ENCODE results near the gene SPDYE5.
"Not testable (repeated sequence)": the region's sequence is repeated elsewhere in the genome, so short reads cannot be mapped to it uniquely, and the experiment has no call there.

The SPDYE5 gene, protein sequence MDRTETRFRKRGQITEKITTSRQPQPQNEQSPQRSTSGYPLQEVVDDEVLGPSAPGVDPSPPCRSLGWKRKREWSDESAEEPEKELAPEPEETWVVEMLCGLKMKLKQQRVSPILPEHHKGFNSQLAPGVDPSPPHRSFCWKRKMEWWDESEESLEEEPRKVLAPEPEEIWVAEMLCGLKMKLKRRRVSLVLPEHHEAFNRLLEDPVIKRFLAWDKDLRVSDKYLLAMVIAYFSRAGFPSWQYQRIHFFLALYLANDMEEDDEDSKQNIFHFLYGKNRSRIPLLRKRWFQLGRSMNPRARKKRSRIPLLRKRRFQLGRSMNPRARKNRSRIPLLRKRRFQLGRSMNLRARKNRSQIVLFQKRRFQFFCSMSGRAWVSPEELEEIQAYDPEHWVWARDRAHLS

DNA sequence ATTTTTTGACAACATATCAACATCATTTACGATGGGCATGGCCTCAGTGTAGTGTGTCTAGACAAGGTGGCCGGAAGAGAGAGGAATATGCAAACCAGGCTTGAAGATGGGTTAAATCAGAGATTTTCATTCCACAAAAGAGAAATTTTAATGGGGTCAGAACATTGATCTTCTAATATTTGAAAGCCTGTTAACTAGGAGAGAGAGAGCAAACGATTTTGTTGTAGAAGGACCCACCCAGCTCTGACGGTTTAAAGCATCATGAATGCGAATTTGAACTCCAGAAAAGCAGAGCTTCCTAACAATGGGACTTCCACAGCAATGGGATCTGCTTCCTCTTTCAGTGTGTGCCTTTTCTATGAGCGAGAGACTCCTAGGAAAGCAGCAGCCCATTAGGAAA lies at the start of gene SPDYE5:
SPDYE5 (plus strand) TSS at position 301 of the 400 bp plus-strand sequence. CDS start 1,728 bp downstream, outside the sequence.
- not testable (repeated sequence) for DNase-seq

DNA sequence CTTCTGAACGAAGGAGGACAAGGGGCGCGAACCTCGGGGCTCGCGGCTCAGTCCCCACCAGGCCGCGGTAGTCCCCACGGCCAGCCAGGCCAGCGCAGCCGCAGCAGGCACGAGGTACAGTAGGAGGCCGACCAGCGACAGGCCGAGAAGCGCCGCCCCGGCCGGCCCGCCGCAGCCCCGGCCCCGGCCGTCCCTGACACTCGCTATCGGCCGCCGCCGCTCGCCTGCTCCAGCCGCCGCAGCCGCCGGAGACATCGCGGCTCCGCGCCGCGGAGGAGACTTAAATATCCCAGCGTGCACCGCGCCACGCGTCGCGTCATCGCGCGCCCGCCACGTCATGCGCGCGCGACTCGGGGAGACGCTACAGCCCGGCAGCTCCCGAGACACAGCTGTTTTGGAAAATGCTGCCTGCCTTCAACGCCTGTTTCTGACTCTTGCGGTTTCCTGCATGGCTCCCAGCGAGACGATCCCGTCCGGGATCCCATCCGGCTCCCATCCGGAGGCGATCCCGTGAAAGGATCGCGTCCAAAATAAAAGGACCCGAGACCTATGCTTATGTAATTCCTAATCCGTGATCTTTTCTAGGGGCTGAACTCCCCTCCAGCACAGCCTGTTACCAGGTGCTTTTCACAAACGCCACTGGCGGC lies 49.5 kb upstream of the SPDYE5 start:
- not testable (repeated sequence) for DNase-seq

DNA sequence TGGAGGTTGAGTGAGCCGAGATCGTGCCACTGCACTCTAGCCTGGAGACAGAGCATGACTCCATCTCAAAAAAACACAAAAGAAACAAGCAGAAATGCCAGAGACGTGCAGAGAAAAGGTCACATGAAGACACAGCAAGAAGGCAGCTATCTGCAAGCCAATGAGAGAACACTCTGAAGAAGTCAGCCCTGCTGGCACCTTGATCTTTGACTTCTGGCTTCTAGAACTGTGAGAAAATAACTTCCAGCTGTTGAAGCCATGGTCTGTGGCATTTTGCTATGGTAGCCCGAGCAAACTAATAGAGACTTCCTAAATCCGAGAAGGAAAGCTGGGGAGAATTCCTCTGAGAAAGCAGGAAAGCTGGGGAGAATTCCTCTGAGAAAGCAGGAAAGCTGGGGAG lies 42.2 kb upstream of the SPDYE5 start:
- not testable (repeated sequence) for DNase-seq

DNA sequence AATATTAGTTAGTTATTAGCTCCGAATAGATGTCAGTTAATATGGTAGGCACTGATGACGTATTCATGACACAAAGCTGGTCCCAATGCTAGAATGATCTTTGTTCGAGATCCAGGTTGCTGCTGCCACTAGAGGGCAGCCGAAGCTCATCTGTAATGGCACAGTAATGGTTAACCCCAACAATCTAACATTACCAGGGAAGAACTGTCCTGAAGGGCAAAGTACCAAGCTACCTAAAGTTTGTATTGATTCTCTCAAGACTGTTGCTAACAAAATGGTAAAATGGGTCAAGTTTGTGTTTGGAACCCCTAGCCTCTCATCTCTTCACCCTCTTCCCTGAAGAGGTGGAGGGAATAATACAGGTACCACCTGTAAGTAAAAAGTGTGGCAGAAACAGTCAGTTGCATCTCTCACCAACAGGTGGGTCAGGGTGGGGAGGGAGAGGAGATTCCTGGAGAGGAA lies 39.6 kb upstream of the SPDYE5 start:
- DNase-seq, result not testable (repeated sequence)

DNA sequence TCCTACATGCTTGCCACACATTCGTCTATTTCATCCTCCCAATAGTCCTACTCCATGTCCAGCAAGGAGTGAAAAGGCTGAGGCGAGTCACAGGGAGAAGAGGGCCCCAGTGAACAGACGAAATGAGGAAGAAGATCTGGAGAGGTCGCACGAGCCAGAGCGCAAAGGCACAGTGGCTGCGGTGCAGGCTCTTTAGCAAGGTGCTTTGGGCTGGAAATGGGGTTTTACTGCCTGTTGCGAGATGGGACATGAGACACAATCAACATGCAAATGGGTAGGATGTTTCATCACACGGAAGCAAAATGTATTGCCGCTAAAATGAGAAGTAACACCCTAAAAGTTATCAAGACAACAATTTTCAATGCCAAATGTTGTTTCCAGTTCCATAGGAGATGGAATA lies 35.7 kb upstream of the SPDYE5 start:
- peak in 1 of 2 experiments; percentile 17 for DNase-seq

DNA sequence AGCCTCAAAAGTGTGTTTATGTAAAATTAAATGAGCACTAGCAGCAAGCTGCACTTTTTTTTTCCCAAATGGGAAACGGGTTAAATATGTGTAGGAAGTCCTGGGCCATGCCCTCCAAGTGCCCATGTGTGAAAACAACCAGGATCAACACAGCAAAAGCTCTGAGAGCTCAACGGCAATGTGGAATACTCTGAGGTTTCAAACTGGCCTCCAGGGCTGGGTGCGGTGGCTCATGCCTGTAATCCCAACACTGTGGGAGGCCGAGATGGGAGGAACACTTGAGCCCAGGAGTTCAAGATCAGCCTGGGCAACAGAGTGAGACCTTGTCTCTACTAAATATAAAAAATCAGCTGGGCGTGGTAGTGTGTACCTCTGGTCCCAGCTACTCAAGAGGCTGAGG lies 34.1 kb upstream of the SPDYE5 start:
- not testable (repeated sequence) for DNase-seq

DNA sequence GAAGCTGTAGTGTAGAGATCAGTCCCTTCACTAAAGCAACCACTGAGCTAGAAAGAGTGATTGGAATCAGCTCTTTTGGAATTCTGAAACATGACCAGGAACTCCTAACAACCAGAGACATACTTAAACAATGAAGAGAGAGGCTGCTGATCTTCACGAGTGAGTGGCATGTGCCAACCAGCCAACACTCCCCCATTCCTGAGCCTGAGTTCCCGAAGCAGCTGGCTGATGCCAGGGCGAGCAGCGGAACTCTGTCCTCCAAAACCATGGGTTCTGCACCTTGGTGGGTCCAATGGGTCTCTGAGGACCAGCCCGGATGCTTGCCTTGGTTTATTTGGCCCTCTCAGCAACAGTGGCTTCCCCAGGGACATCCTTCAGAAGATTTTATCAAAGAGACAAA lies 31.6 kb upstream of the SPDYE5 start:
- DNase-seq, result not testable (repeated sequence)

DNA sequence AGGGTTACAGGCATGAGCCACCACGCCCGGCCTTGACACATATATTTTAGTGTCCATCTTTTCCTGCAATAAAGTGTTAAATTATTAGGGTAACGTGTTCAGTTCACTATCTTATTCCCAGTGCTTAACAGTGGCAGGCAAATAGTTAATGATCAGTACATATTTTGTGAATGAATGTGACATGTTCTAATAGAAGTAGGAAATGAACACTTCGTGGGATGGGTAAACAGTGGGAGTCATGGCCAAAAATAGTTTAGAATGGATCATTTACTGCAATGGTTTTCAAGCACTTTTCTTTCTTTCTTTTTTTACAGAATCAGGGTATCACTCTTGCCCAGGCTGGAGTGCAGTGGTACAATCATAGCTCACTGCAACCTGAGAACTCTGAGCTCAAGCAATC lies 22.0 kb upstream of the SPDYE5 start:
- not testable (repeated sequence) for DNase-seq

DNA sequence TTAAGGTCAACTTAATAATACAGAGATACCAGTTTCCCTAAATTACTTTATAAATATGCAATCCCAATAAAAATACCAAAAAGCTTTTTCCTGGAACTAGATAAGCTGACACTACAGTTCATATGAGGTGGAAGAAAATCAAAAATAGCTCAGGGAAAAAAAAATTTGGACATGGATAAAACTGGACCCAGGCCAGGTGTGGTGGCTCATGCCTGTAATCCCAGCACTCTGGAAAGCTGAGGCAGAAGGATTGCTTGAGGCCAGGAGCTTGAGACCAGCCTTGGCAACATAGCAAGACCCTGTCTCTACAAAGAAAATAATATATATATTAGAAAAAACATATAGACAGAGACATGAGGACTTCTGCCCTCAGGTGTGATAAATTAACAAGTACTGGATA lies 14.7 kb upstream of the SPDYE5 start:
- DNase-seq, result not testable (repeated sequence)

DNA sequence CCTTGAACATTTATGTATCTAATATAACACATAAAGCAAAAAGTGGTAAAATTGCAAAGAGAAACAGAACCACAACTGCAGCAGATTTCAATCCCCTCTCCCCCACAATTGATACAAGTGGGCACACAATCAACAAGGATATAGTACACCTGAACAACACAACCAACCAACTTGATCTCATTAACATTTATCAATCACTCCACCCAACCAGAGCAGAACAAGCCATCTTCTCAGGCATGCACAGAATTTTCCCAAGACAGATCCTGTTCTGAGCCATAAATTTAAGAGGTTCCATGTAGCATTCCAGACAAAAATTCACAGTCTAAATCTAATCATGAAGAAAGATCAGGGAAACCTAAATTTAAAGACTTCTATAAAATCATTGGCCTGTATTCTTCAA lies 11.8 kb upstream of the SPDYE5 start:
- DNase-seq, result not testable (repeated sequence)

DNA sequence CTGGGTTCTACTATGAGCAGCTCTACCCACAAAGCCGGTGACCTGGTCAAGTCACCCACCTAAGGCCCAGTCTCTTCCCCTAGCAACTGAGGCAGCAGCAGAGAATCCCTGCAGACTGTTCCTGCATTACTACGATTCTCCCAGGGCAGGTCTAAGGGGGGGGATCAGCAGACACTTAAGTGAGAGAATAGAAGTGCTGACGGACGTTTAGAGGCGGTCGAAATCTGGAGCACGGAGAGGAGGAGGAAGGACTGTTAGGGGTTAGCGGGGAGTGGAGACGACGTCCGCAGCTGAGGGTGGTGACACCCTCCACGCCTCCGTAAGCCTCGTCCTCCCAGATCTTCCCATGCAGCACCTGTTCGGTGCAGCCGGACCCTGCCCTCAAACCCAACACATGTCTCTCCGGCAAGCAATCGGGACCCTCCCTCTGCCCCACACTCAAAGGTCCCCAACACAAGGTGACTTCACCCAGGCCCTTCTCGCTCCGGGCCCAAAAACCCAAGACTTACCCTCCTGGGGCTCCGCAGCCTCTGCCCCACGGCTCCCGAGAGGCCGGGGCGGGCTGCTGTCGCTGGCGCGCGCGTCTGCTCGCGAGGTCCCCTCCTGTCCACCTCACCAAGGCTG lies 6.7 kb upstream of the SPDYE5 start:
- DNase-seq, result not testable (repeated sequence)

DNA sequence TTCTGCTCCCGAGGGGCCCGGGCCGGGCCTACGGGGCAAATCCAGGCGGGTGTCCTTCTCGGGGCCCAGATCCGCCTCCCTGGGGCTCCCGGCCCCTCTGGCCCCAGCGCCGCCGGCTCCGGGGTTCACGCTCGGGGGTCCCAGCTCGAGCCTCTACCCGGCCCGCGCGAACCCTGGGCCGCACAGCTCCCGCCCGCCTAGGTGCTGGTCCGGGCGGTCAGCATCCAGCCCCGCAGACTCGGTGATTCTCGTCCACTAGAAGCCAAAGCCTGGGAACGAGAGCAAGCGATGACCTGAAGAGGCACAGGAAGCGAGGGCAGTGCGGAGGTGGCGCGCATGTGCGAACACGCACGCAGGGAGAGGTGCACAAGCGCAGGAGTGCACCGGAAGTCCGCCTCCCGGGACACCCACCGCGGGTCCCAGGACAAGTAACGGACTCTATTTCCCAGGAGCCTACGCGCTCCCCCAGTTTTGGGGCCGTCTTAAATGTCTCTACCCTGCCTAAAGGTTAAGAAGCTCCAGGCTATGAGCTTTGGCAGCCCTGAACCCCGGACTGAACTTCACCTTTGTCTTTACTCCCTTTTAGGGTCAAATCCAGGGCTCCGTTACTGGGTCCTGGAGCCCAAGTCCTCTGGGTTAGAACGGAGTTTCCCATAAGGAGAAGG lies 6.0 kb upstream of the SPDYE5 start, which contains the start of gene POM121C:
POM121C (minus strand) TSS at position 321 of the 665 bp plus-strand sequence. CDS start 44,803 bp downstream, outside the sequence.
- peak; percentile 89 to 90 for DNase-seq

DNA sequence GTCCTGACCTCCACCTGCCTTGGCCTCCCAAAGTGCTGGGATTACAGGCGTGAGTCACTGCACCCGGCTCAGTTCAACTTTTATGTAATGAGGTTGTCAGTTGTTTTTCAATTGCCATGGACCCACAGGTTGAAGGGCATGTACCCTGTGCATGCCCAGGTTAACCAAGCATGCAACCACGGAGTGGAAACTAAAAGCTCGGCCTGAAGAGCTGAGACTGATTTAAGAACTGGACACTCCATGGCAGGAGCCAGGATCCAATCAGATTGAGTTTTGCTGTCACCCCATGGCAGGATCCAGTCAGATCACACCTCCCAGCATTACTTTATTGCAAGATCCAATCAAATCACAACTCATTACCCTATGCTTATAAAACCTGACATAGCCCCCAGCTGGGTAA lies 16.9 kb downstream of the SPDYE5 start:
- DNase-seq, result not testable (repeated sequence)

DNA sequence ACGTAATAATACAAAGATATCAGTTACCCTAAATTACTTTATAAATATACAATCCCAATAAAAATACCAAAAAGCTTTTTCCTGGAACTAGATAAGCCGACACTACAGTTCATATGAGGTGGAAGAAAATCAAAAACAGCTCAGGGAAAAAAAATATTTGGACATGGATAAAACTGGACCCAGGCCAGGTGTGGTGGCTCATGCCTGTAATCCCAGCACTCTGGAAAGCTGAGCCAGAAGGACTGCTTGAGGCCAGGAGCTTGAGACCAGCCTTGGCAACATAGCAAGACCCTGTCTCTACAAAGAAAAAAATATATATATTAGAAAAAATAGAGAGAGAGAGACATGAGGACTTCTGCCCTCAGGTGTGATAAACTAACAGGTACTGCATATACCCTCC lies 26.7 kb downstream of the SPDYE5 start:
- not testable (repeated sequence) for DNase-seq

DNA sequence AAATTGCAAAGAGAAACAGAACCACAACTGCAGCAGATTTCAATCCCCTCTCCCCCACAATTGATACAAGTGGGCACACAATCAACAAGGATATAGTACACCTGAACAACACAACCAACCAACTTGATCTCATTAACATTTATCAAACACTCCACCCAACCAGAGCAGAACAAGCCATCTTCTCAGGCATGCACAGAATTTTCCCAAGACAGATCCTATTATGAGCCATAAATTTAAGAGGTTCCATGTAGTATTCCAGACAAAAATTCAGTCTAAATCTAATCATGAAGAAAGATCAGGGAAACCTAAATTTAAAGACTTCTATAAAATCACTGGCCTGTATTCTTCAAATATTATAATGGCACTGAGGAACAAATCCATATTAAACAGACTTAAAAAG lies 29.6 kb downstream of the SPDYE5 start:
- not testable (repeated sequence) for DNase-seq

DNA sequence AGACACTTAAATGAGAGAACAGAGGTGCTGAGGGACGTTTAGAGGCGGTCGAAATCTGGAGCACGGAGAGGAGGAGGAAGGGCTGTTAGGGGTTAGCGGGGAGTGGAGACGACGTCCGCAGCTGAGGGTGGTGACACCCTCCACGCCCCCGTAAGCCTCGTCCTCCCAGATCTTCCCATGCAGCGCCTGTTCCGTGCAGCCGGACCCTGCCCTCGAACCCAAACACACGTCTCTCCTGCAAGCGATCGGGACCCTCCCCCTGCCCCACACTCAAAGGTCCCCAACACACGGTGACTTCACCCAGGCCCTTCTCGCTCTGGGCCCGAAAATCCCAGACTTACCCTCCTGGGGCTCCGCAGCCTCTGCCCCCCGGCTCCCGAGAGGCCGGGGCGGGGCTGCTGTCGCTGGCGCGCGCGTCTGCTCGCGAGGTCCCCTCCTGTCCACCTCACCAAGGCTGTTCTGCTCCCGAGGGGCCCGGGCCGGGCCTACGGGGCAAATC lies 35.2 kb downstream of the SPDYE5 start:
- DNase-seq, result peak in 1 of 2 experiments; percentile 6

DNA sequence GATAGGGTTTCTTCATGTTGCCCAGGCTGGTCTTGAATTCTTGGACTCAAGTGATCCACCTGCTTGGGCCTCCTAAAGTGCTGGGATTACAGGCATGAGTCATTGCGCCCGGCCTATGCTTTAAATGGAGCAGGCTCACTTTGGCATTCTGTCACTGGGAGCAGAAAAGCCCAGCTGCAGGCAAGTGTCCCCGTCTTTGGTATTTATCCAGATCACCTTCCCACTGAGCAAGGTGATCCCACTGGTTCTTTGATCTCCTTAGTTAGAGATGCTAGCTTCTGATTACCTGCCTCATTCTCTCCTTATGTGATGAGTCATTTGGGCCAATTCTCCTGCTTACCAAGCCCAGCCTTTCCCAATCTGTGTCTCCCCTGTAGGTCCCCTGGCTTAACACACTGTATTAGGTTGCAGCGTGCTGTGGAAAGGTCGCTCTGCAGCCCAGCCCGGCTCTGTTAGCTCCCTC lies 39.3 kb downstream of the SPDYE5 start:
- DNase-seq, result no peak

DNA sequence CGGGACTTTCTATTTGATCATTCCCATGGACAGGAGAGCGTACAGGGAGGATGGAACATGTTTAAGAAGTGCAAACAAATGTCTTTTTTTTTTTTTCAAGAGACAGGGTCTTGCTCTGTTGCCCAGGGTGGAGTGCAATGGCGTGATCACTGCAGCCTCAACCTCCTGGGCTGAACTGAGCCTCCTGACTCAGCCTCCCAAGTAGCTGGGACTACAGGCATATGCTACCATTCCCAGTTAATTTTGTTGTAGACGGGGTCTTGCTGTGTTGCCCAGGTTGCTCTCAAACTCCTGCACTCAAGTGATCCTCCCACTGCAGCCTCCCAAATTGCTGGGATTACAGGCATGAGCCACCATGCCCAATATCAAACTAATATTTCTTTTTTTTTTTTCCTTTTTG lies 40.5 kb downstream of the SPDYE5 start:
- no peak for DNase-seq

DNA sequence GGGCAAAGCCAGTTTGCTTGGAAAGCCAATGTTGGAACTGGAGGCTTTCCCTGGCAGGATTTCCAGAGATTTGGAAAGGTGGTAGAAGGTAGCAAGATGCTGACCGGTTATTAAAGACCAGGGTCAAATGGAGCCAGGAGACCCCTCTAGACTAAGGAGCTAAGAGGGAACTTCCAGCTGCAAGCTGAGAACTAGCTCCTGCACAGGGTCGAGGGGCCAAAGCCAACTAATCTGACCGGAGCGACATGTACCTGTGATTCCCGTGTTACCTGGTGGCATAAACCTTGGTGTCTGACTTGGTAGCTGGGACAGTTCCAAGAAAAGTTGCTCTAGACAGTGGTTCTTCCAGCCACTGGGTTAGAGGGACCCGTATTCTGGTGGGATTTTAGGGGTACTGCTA lies 41.8 kb downstream of the SPDYE5 start:
- no peak for DNase-seq

DNA sequence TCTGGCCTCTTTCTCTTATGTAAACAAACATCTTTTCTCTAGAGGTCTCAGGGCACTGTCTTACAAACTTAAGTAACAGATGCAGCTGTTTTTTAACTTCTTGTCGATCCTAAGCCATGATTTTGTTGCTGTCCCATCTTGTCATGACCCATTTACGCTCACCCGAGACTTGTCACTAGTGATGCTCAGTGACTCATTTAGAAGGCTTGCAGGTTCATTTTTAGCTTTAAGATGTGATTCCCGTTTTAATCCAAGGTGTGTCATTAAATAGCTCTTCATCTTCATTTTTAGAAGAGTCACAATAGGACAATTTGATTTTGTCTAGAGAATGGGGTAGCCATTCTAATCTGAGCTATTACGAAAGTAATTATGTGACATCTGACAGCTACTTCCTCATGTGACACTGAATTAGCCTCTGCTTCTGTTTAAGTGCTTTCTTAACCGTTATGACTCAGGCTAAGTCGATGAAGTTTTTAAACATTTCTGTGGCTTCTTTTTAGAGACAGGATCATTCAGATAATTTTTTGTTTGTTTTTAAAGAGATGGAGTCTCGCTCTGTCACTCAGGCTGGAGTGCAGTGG lies 42.7 kb downstream of the SPDYE5 start:
- DNase-seq, result peak; percentile 61 to 75

DNA sequence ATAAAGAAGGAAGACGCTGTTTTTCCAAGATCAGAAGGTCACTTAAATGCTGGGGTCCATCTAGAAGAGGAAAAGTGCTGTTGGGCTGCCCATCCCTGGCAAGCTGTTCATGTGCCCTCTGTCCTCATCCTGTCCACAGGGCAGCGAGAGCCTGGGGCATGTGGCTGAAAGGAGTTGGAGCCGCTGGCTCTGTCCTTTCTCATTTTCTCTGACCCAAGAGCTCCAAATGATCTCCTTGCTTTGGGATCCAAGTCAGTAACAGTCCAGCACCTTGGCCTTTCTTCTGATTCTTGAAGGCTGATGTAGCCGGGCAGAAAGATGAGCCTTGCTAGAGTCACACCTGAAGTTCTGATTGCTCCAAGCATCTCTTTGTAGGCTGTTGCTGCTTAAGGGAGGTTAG lies 44.4 kb downstream of the SPDYE5 start:
- no peak for DNase-seq

DNA sequence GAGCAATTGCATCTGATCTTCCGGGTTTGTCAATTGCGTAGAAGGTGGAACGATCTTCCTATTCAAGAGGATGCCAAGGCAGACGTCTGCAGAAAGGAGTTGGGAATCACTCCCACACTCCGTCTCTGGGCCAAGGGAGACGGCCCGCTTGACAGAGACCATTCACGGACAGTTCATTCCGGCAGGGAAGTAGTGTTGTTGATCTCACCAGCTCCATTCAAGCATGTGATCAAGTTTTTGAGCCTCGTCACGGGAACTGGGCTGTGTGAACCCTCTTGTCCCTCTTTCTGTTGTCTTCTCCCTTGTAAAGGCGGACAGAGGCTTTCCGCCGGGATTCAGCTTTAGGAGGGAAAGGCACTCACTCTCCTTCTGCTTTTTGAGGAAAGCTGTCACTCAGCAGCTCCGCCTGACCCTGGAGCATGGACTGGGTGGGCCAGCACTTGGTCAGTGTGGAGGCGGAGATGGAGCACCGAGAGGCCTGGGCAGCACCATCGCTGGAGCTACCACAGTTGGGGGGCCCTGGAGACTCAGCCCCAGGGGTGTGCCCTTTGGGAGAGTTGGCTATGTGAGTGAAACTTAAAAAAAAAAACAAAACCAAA lies 44.9 kb downstream of the SPDYE5 start:
- no peak for DNase-seq
